HEK293 (cell line): Measurements from ENCODE around the gene NLRP13.
"Not testable (repeated sequence)": the region's sequence is repeated elsewhere in the genome, so short reads cannot be mapped to it uniquely, and the experiment has no call there.

Experiments used
- CTCF ChIA-PET: fragments of 350-600 bp; formaldehyde crosslinking; extraction: SDS; loops from one replicate; lab custom pipeline; 2021; ENCODE audit warnings: antibody characterized with exemption; lab: Yijun Ruan, JAX
- POLR2A ChIA-PET: fragments of 300-600 bp; formaldehyde crosslinking; extraction: SDS; loops from one replicate; lab custom pipeline; 2020; ENCODE audit warnings: antibody characterized with exemption, inconsistent platforms; lab: Yijun Ruan, JAX
- H3K27ac ChIP-seq: fragments of 200-500 bp; sonication (Bioruptor generic); 2 replicates; pipeline ENCODE4 v1.5.1; 2014; ENCODE audit warnings: low read depth, low read length, control low read depth, inconsistent platforms; ENCODE audit errors: extremely low read depth
- H3K36me3 ChIP-seq, 2 experiments: fragments of 200-500 bp in 1 of 2; sonication (Bioruptor generic) in 1 of 2; 1 replicate in 1 of 2; 2 replicates in 1 of 2; pipeline ENCODE4 v1.5.1; 2014 to 2017; ENCODE audit warnings: inconsistent platforms in 2 of 2, low read length in 2 of 2; ENCODE audit not compliant: control insufficient read depth in 2 of 2, insufficient read depth in 1 of 2
- H3K4me1 ChIP-seq: fragments of 200-500 bp; sonication (Bioruptor generic); 2 replicates; pipeline ENCODE4 v1.5.1; 2014; ENCODE audit warnings: mild to moderate bottlenecking, low read length, inconsistent platforms; ENCODE audit not compliant: control insufficient read depth, insufficient read depth
- H3K4me3 ChIP-seq: 2 replicates; pipeline ENCODE4 v1.5.1; 2011; ENCODE audit warnings: low read depth, mild to moderate bottlenecking, control low read depth, low read length, moderate library complexity
- H3K9me3 ChIP-seq: fragments of 200-500 bp; sonication (Bioruptor generic); 2 replicates; pipeline ENCODE4 v1.5.1; 2014; ENCODE audit warnings: low read depth, low read length, inconsistent platforms; ENCODE audit not compliant: control insufficient read depth, insufficient read depth
- EGR2 ChIP-seq: fragments of 450-650 bp; formaldehyde crosslinking; IDR thresholded peaks from 2 replicates; pipeline ENCODE4 v1.5.1; 2016; ENCODE audit warnings: low read depth, missing biosample characterization, missing genetic modification characterization
- KLF10 ChIP-seq: fragments of 450-650 bp; IDR thresholded peaks from 2 replicates; pipeline ENCODE4 v1.5.1; 2018; ENCODE audit warnings: missing biosample characterization, mild to moderate bottlenecking, missing genetic modification characterization
- KLF17 ChIP-seq: fragments of 450-650 bp; formaldehyde crosslinking; IDR thresholded peaks from 2 replicates; pipeline ENCODE4 v1.5.1; 2016; ENCODE audit warnings: missing biosample characterization, missing genetic modification characterization
- KLF7 ChIP-seq: fragments of 450-650 bp; formaldehyde crosslinking; IDR thresholded peaks from 2 replicates; pipeline ENCODE4 v1.5.1; 2016; ENCODE audit warnings: missing biosample characterization, missing genetic modification characterization, borderline replicate concordance
- PBX3 ChIP-seq: sonication (generic); formaldehyde crosslinking; IDR thresholded peaks from 2 replicates; pipeline ENCODE4 v1.8.1; 2022; ENCODE audit warnings: mild to moderate bottlenecking, moderate library complexity, missing genetic modification reagents
- SP3 ChIP-seq: fragments of 450-650 bp; formaldehyde crosslinking; IDR thresholded peaks from 2 replicates; pipeline ENCODE4 v1.5.1; 2016; ENCODE audit warnings: missing biosample characterization, missing genetic modification characterization
- TCF7L2 ChIP-seq: IDR thresholded peaks from 2 replicates; pipeline ENCODE4 v1.6.1; 2011; ENCODE audit warnings: low read depth, mild to moderate bottlenecking, inconsistent platforms, low read length, moderate library complexity, borderline replicate concordance
- ZBTB1 ChIP-seq: fragments of 450-650 bp; formaldehyde crosslinking; IDR thresholded peaks from 2 replicates; pipeline ENCODE4 v1.5.1; 2016; ENCODE audit warnings: missing biosample characterization, missing genetic modification characterization
- ZBTB48 ChIP-seq: fragments of 450-650 bp; formaldehyde crosslinking; IDR thresholded peaks from 2 replicates; pipeline ENCODE4 v1.5.1; 2016; ENCODE audit warnings: missing biosample characterization, missing genetic modification characterization
- ZNF132 ChIP-seq: fragments of 450-650 bp; formaldehyde crosslinking; IDR thresholded peaks from 2 replicates; pipeline ENCODE4 v1.5.1; 2017; ENCODE audit warnings: missing biosample characterization, missing genetic modification characterization, borderline replicate concordance
- ZNF146 ChIP-seq: fragments of 450-650 bp; formaldehyde crosslinking; IDR thresholded peaks from 2 replicates; pipeline ENCODE4 v1.5.1; 2016; ENCODE audit warnings: missing biosample characterization, missing genetic modification characterization
- ZNF23 ChIP-seq: fragments of 450-650 bp; formaldehyde crosslinking; IDR thresholded peaks from 2 replicates; pipeline ENCODE4 v1.5.1; 2016; ENCODE audit warnings: missing biosample characterization, missing genetic modification characterization, borderline replicate concordance
- ZNF302 ChIP-seq: fragments of 450-650 bp; formaldehyde crosslinking; IDR thresholded peaks from 2 replicates; pipeline ENCODE4 v1.5.1; 2016; ENCODE audit warnings: missing biosample characterization, missing genetic modification characterization, low read depth
- ZNF530 ChIP-seq: fragments of 450-650 bp; formaldehyde crosslinking; IDR thresholded peaks from 2 replicates; pipeline ENCODE4 v1.5.1; 2016; ENCODE audit warnings: low read depth, missing biosample characterization, missing genetic modification characterization
- ZNF623 ChIP-seq: fragments of 450-650 bp; formaldehyde crosslinking; IDR thresholded peaks from 2 replicates; pipeline ENCODE4 v1.5.1; 2016; ENCODE audit warnings: missing biosample characterization, missing genetic modification characterization
- ZNF707 ChIP-seq: fragments of 450-650 bp; formaldehyde crosslinking; IDR thresholded peaks from 2 replicates; pipeline ENCODE4 v1.5.1; 2016; ENCODE audit warnings: missing biosample characterization, missing genetic modification characterization
- ZNF776 ChIP-seq: fragments of 450-650 bp; formaldehyde crosslinking; IDR thresholded peaks from 2 replicates; pipeline ENCODE4 v1.5.0; 2017; ENCODE audit warnings: missing biosample characterization, missing genetic modification characterization, borderline replicate concordance
- ZNF791 ChIP-seq: fragments of 450-650 bp; formaldehyde crosslinking; IDR thresholded peaks from 2 replicates; pipeline ENCODE4 v1.5.1; 2016; ENCODE audit warnings: missing biosample characterization, missing genetic modification characterization
- TF ChIP-seq, protein P1 (sequence below): fragments of 450-650 bp; formaldehyde crosslinking; IDR thresholded peaks from 2 replicates; pipeline ENCODE4 v1.5.1; 2016; ENCODE audit warnings: missing biosample characterization, missing genetic modification characterization
- TF ChIP-seq, protein P2 (sequence below): fragments of 450-650 bp; formaldehyde crosslinking; IDR thresholded peaks from 2 replicates; pipeline ENCODE4 v1.5.1; 2017; ENCODE audit warnings: missing biosample characterization, mild to moderate bottlenecking, missing genetic modification characterization, moderate library complexity

NLRP13 gene

GRCh38 chr19:55929258-55929657 lies 2.9 kb downstream of the NLRP13 start:
- TF ChIP-seq ZNF146 (tag by site-specific recombination), result peak; percentile 52; the same call in 1 of the 2 replicates
- H3K4me1 ChIP-seq, H3K9me3 ChIP-seq, H3K4me3 ChIP-seq, H3K27ac ChIP-seq, H3K36me3 ChIP-seq, POLR2A ChIA-PET: not testable (repeated sequence)
- CTCF ChIA-PET, result interaction anchor here (0.6 kb wide), 1 partner anchor 653 kb away, joined by 7 read pairs; no protein-coding TSS in a partner anchor

DNA sequence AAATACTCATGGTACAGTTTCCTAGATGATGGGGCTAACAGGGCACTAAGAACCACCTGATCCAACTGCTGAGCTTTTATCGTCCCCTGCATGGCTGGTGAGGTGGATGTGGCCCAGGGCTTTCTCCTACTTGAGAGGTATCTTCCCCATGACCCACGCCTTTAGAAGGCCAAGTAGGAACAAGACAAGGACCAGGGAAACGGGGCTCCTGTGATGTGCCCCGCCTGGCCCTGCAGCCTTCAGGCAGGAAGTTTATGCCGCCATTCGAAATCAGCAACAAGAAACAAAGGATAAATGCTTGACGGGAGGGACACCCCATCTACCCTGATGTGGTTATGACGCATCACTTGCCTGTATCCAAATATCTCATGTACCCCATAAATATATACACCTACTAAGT lies 4.1 kb downstream of the NLRP13 start:
- no peaks in the 10 kb centered on the region for H3K4me1 ChIP-seq
- CTCF ChIA-PET, result no interaction called here
- H3K27ac ChIP-seq, result no peak overlapping the region
- TF ChIP-seq PBX3 (CRISPR knock-in tag) (no peak), KLF10 (tag by site-specific recombination) (no peak), TCF7L2 (no peak), ZNF791 (tag by site-specific recombination) (no peak), SP3 (no peak), ZBTB48 (tag by site-specific recombination) (no peak), ZBTB1 (no peak), KLF7 (no peak), ZNF623 (no peak), ZNF23 (tag by site-specific recombination) (no peak), ZNF530 (tag by site-specific recombination) (no peak), ZNF776 (tag by site-specific recombination) (no peak), EGR2 (tag by site-specific recombination) (no peak), ZNF707 (no peak), KLF17 (tag by site-specific recombination) (no peak), ZNF132 (tag by site-specific recombination) (no peak), ZNF302 (tag by site-specific recombination) (no peak)
- TF ChIP-seq, protein P1, sequence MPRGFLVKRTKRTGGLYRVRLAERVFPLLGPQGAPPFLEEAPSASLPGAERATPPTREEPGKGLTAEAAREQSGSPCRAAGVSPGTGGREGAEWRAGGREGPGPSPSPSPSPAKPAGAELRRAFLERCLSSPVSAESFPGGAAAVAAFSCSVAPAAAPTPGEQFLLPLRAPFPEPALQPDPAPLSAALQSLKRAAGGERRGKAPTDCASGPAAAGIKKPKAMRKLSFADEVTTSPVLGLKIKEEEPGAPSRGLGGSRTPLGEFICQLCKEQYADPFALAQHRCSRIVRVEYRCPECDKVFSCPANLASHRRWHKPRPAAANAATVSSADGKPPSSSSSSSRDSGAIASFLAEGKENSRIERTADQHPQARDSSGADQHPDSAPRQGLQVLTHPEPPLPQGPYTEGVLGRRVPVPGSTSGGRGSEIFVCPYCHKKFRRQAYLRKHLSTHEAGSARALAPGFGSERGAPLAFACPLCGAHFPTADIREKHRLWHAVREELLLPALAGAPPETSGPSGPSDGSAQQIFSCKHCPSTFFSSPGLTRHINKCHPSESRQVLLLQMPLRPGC (tag by site-specific recombination), result no peak
- TF ChIP-seq, protein P2, sequence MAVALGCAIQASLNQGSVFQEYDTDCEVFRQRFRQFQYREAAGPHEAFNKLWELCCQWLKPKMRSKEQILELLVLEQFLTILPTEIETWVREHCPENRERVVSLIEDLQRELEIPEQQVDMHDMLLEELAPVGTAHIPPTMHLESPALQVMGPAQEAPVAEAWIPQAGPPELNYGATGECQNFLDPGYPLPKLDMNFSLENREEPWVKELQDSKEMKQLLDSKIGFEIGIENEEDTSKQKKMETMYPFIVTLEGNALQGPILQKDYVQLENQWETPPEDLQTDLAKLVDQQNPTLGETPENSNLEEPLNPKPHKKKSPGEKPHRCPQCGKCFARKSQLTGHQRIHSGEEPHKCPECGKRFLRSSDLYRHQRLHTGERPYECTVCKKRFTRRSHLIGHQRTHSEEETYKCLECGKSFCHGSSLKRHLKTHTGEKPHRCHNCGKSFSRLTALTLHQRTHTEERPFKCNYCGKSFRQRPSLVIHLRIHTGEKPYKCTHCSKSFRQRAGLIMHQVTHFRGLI (tag by site-specific recombination), result no peak
- H3K36me3 ChIP-seq, result no peaks in the 10 kb centered on the region
- POLR2A ChIA-PET, result no interaction called here
- no peak overlapping the region for H3K4me3 ChIP-seq
- H3K9me3 ChIP-seq, result no peaks in the 10 kb centered on the region
